ENCODE data around the gene NFKB1.

The NFKB1 gene

DNA sequence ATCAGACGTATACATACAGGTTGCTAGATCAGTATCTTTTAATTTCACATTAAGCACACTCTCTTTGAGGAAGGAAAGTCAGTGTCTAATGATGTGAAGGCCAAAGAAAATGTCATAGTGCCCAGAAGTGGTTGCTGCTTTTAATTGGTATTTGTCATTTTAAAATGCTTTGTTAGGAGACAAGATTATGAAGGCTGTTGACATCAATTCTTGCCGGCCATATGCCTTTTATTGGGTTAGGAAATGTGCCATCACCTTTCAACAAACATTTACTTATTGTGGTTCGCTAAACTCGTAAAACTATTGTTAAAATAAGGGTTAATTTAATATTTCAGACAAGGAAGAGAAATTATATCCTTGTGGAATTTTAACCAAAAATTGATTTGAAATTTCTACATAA is 32.2 kb downstream of the NFKB1 start:
- no peak for DNase-seq (ENCODE audit: low spot score)

DNA sequence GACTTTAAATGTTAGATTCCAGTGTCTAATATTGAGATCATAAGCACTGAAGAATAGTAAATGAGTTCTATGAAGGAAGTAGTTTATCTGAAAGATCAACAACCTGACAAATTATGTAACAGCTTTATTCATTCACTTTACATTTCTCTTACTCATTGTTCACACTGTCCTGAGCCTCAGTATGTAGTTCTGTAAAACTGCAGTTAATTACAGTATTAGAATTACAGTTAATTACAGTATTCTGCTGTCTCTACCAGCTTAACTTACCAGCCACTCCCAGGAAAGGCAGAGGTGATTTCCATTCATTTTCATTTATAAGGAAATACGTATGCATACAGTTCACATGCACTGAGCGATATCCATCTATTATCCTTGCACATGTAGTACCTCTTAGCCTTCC is 32.7 kb downstream of the NFKB1 start:
- DNase-seq (ENCODE audit: low spot score): no peak

DNA sequence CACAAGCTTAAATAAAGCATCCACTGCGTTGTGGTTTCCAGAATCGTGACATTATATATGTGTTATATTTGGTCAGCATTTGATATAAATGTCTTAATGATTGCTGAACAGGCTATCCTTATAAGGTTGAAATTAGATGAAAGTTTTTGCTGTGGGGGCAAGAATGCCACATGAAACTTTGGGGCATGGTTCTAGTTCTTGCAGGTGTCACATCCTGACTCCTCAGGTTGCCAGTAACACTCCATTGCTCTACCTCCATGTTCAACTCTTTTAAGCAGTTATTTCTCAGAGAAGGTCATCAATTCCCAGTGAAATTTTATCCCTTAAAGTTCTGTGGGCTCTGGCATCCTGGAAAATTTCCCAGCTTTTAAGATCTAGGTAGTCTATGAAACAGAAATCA is 33.7 kb downstream of the NFKB1 start:
- no peak for DNase-seq (ENCODE audit: low spot score)

DNA sequence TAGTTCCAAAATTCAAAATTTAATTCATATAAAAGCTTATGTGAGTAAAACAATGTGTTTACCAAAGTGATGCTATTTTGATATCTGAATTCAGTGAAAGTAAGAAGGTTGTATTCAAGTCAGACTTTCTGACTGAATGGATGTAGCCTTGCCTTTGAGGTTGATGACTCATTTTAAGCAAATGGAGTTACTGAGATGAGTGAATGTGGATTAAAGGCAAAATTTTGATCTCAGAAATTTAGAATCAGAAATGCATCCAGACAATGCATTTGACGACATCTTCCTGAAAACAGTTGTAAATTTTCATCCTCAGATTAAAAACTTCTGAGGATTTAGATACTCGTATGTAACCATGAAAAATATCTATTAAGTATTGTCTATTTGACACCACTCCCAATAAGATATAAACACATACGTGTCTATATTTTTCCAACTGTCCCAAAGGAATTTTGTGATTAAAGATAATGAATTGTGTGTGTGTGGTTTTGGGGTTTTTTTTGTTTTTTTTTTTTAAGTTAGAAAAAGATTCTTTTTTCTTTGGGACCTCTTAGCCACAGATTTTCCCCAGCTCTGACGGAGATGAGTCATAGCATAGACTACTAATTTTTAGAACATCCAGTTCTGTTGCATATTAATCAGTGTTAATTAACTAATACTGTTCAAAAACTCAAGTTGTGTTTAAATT is 34.4 kb downstream of the NFKB1 start:
- no peak for DNase-seq (ENCODE audit: low spot score)

DNA sequence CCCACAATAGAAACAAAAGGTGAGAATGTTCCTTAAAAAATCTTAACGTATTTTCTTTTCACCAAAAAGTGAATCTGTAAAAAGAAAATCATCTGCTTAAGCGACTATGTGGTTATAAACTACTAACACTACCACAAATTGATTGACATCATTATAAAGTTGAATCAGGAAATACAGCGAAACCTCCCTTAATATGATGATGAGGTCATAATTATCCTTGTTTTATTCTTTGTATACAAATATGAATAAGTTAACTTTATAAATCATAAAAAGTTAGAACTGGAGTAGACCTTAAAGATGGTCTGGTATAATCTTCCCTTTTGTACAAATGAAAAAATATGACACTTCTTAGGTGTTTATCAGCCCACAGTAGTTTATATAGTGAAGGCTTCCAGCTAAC is 35.6 kb downstream of the NFKB1 start:
- no peak for DNase-seq (ENCODE audit: low spot score)

DNA sequence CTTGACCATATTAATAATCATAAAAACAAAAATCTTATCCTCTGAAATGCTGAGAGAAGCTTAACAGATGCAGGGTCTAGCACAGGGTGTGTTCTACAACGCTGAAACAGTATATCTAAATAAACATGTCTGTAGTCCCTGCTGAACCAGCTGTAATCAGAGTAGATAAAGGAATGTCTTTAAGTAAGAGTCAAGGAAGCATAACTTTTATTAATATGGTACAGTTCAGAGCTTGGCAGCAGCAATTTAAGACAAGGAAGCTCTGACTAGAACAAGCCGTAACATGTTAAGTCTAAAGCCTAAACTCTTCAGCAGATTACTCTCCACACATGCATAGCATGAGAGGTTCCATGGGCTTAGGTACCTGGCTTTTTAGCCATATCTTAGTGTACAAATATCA is 36.1 kb downstream of the NFKB1 start:
- DNase-seq (ENCODE audit: low spot score): no peak

DNA sequence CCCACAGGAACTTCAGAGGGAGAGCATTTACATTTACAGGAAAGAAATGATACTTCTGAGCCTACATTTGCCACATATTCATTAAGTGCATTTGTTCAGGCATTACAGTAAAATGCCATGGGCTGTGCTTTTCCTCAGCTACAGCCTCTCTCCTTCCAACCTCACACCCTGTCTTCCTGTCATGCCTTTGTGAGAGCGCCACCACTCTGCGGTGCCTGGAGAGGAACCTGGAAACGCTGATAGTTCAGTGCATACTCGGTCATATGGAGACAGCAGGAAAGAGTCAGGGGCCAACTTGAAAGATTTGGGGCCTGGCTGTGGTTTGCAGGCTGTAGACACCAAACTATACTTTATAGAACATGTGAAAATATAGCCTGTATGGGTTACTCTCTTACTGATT is 40.5 kb downstream of the NFKB1 start:
- no peak for DNase-seq (ENCODE audit: low spot score)

DNA sequence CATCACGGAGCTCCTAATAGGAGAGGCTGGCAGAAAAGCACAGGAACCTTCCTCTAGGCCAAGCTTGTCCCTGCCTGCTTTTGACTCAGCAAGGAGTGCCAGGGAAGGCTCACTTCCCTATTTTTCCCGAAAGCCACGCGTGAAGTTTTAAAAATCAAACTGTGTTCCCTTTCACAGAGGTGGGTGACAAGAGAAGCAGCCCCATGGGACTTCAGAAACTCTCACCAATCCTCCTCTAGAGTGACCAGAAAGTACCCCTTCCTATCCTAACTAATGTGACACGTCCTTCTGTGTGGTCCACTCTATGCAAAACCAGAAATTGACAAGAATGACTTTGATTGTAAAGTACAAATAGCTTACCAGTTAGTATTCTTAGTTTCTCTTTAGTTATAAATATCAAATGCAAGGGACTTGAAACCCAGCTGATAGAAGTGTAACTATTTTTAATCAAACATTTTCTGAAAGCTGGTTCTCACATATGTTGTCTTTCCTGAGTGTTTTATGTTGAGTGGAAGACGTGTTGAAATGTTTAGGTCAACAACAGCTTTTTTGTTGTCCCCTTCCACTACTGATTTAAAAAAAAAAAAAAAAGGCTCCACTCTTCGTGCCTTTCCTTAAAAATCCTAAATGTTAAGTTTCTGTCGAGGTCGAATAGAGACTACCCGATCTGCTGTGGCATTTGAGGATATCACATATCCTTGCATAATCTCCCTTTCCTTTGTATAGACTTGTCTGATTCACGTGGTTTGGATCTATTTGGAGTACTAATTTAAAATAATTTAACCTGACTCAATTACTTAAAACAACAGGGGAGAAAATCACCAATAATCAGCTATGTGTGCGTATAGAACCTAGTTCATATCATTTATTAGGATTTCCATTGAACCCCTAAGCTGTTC is 42.1 kb downstream of the NFKB1 start:
- DNase-seq (ENCODE audit: low spot score): no peak

DNA sequence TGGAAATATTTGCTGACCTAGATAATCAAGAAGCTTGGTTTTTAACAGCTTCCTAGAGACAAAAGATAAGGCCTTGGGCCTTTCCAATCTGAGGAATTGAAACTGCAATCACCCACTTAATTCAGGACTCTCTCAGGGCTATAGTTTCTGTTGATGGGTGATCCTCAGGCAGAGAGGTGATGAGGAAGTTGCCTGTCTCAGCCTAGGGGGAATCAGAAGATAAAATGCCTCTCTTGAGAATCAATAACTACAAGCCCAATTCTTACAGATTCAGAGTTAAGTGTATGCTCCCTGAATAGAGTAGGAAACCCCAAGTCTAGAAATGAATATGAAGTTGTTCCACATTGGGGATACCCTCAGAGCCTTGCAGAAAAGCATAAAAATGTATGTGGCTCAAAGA is 45.5 kb downstream of the NFKB1 start:
- DNase-seq (ENCODE audit: low spot score): no peak

DNA sequence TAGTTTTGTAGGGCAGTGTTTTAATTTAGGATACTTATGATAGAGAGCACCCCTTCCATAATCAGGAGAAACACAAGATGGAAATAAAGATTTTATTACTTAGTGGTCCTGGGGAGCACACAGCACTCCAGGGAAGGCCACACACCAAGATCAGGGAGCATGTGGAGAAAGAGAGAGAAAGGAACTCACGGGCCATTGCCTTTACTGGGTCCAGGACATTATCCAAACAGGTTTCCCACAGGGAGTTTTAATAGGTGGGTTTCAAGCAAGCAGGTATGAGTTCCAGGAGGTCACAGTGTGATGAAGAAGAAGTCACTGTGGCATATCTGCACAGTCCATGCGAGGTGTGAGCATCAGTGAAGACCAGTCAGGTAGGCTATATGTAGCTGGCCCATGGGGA is 46.8 kb downstream of the NFKB1 start:
- no peak for DNase-seq (ENCODE audit: low spot score)

DNA sequence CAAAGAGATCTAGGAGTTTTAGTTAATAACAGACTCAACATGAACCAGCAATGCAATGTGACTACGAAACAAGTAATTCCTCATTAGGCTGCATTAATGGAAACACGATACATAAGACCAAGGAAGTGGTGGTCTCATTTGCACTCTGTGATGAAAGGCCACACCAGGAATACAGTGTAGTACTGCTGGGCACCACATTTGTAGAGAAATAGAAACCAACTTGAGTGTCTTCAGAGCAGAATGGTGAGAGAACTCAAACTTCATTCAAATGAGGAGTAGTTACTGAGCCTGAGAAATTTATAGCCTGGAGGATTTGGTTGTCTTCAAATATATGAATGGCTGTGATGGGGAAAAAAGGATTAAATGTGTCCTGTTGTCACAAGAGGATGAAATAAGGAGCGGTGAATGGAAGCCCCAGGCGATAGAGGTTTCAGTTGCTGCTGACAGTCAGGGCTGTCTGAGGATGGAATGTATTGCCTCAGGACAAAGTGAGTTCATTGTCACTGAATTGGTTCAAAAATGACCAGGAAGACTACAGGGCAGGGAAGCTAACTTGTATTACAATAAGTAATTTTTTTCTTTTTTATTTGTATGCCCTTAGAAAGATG is 50.9 kb downstream of the NFKB1 start:
- no peak for DNase-seq (ENCODE audit: low spot score)

DNA sequence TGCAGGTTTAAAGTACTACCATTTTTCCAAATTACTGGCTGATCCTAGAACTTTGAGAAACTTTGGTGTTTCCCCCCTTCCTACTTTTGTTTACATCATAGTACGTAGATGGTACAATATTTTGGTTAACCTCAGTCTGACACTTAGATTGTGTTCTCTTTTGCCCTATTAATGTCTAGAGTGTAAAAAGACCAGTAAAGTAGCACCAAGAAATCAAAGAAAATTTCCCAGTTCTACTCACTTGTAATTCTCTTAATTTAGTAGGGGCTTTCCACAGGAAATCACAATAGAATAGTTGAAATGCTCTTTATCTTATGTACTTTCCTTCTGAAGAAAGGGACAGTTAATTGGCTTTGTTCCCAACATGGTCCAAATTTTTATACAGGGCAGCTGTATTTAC is 51.6 kb downstream of the NFKB1 start:
- DNase-seq (ENCODE audit: low spot score): no peak

DNA sequence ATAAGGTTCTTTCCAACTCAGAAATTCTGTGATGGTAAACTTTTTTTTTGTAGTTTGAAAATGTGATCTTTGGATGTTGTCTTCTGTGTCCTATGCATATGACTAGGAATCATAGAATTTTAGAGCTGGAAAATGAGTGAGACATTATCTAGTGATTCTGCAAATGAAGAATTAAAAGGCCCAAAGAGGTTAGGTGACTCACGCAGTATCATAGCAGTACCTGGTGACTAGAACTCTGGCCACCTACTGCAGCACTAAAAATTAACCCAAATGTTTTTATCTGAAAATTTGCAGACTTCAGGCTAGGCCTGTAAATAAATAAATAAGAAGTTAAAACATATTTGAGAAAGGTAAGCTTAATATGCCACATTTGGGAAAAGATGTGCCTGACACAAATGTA is 52.8 kb downstream of the NFKB1 start:
- no peak for DNase-seq (ENCODE audit: low spot score)

DNA sequence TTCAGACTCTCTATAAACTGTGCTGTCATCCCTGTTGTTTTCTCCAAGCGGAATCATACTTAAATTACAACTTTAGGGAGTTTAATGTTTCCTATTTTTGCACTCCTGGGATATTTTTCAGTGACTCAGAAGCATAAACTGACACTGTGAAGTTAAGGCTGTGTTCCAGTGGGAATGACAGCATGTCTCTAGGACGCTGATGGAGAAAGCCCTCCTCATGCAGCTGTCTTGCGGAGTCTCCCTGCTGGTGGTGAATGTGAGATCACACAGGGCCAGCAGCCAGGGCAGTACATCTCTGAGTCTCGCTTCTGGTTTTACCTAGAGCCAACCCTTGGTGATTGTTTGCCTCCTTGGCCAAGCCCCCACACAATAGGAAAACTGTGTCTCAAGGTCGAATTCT is 53.3 kb downstream of the NFKB1 start:
- no peak for DNase-seq (ENCODE audit: low spot score)

DNA sequence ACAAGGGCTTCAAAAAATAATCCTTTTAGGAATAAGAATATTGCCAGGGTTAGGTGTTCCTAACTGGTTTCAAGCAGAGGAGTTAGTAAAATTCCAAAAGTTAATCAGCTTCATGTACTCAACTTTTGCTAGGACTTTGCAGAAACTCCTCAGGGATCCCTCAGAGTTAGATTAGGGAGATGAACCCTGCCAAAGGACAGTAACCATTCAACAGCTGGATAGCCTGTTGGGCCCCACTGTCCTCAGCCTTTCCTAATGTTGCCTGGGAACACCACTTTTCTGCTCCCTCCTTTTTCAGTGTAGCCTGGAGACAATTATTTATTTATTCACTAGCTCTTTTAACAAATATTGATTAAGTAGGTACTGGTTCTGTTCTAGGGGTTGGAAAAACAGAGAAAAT is 53.8 kb downstream of the NFKB1 start:
- no peak for DNase-seq (ENCODE audit: low spot score)

DNA sequence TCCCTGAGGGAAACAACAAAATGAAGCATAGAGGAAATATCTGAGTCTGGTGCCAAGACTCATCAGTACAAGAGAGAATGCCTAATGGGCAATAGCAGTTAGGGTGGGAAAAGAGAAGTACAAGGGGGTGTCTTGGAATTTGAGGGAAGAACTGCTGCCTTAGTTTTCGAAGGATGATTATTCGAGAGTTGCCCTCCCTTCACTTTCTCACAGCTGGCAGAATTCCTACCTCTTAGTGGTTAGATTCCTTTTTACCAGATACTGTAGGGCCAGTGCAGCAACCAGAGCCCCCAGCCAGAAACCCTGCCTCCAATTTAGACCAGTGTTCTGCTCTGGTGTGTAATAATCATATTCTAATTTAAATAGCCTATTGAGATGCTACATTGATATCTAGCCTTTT is 56.5 kb downstream of the NFKB1 start:
- DNase-seq (ENCODE audit: low spot score): no peak

DNA sequence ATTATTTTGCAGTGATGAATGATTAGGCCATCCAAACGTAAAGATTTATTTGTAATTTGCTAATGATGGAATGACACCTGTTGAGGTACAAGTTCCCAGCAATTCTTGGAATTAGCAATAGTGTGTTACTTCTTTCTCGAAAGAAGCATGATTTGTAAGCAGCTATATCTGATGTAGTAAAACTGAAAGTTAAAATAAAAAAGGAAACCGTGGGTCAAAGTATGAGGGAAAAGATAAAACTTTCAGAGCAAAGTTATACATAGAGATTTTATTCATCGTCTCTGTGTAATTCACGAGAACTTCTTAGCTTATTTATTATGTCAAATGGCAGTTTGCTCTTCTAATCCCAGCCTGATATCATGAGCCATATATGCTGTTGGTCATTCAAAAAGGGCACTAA is 59.0 kb downstream of the NFKB1 start:
- DNase-seq (ENCODE audit: low spot score): no peak

DNA sequence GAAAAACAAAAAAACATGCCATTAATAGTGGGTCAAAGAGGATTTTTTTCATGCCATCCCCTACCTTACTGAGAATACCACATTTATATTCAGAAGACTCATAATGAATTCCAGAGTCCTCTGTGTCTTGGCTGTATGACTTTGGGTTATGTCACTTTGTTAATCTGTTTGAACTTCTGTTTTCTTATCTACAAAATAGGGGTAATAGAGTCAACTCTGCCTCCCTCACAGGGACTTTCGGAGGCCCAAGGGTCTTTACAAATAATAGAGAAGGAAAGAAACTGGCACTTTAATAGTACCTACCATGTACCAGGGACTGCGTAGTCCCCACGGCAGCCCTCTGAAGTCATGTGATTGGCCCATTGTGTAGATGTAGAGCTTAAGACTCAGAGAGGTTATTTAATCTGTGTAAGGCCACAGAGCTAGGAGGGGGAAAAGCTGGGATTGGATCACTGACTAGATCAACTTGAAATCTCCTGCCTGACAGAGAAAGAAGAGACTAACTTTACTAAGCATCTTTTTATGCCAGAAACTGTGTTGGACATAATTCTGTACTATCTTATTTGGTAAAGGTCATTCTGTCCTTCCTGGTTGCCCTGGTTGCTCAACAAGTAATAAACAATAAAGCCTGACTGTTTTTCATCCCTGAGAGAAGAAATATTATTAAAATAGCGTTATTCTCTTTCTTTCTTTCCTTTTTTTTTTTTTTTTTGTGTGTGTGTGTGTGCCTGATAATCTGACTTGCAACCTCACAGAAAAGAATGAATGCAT is 59.6 kb downstream of the NFKB1 start:
- DNase-seq (ENCODE audit: low spot score): peak; percentile 8

DNA sequence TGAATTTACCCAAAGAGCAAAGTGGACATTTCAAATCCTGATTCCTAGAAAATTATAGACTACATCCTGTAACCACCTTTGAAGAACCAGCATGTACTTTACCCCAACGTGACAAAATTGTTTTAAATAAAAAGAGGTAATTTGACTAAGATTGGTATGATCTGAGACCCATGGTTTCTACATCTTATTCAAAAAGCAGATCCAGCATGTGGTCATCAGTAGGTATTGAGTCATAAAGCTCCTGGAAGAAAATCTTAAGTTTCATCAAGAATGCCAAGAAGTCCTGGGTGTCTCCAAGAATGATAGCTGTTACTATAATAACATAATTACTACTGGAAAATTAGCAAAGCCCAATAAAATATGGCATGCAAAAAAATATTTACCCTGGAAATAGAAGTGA is 61.8 kb downstream of the NFKB1 start:
- no peak for DNase-seq (ENCODE audit: low spot score)

DNA sequence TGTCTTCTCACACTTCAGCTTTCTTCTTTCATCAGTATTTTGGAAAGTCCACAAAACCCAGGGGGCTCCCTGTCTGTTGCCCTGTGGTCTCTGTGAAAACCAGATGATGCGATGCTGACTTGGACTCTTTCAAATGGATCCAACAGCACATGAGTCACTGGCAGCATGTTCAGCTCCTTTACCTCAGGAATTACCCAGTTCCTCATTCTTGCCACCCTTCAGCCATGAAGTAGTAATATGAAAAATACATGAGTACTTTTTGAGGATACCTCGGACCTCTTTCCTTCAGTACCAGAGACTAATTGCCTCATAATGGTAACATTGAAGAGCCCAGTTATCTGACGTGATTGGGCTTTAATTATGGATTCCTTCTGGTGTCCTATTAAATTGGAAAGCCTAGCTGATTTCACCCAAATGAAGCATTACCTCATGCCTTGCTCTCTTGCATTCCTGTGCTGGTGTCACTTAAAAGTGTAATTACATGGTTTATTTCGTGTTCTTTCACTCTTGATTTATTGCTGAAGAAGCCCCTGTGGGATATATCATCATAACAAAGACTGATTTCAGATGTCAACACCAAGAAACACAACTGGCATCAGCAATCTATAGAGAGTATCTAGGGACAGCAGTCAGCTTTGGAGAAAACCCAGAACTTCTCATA is 63.4 kb downstream of the NFKB1 start:
- DNase-seq (ENCODE audit: low spot score): no peak

DNA sequence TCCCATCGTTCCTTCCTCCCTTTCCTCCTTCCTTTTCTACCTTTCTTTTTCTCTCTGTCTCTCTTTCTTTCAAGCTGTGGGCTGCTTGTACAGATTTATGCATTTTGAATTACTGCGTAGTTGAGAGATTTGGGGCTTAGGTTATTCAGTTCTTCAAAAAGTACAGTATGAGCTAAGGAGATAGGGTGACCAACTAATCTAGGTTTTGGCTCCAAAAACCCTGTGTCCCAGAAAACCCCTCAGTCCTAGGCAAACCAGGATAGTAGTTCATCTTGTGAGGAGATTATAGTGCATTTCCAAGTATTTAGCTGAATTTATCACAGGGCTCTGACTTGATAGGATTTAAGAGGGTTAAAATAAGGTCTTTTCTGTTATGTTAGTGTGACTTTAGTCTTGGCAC is 64.5 kb downstream of the NFKB1 start:
- no peak for DNase-seq (ENCODE audit: low spot score)

DNA sequence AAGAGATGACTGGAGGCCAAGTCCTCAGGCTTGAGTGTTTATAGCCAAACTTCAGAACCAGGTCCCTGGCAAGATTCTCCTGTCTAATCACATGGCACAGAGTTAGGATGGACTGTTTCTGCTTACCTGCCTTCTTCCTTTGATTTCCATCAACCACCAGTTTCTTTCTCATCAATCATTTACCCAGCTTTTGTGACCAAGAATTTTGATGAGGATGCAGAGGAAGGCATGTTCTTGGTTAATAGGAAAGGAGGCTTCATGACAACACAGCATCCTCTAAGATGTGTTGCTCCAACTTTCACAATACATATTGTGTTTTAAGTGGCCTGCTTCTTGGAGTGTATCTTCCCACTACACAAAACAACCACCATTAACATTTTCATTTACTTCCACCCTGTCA is 65.3 kb downstream of the NFKB1 start:
- no peak for DNase-seq (ENCODE audit: low spot score)

Measured in hematopoietic multipotent progenitor cell treated with erythropoietin and hydrocortisone succinate and interleukin-3 and kit ligand, for 17 days (in vitro differentiated cells).